ENCODE measurements around the gene ARSD. TPM values are rescaled to one million over a fixed set of nuclear protein-coding genes. Genes with fewer than 3 reads are reported as not detected.

The ARSD gene
- total RNA-seq, 1 donor from 2014 or later, result 8.0 TPM

- Mint-ChIP-seq H3K27me3 (no peaks in the 10 kb centered on the region), H3K4me1 (peaks cover 7% of the 10 kb centered on the region), H3K27ac (no peak overlapping the region), H3K9me3 (no peaks in the 10 kb centered on the region), H3K4me3 (no peak overlapping the region), H3K36me3 (ENCODE audit: low read depth) (no peaks in the 10 kb centered on the region)
- ATAC-seq (ENCODE audit: low read depth) (no peak), DNase-seq (no peak)
- no peak for TF ChIP-seq CTCF (IDR thresholded peaks at IDR 0.05)
- intact Hi-C loops (cut with micrococcal nuclease), result no loop called here
- ChIA-PET CTCF (no interaction called here), POLR2A (no interaction called here)
Measured at GRCh38 chrX:2888309-2888708, 40.8 kb downstream of the ARSD start.

- Mint-ChIP-seq H3K27ac (no peak overlapping the region), H3K27me3 (peaks cover 2% of the 10 kb centered on the region), H3K36me3 (ENCODE audit: low read depth) (no peaks in the 10 kb centered on the region), H3K4me3 (no peak overlapping the region), H3K4me1 (no peaks in the 10 kb centered on the region), H3K9me3 (no peaks in the 10 kb centered on the region)
- intact Hi-C loops (cut with micrococcal nuclease), result no loop called here
- TF ChIP-seq CTCF (IDR thresholded peaks at IDR 0.05), result no peak
- DNase-seq (no peak), ATAC-seq (ENCODE audit: low read depth) (no peak)
- CTCF ChIA-PET, result no interaction called here
- POLR2A ChIA-PET, result no interaction called here
Measured at GRCh38 chrX:2883770-2884169, 45.4 kb downstream of the ARSD start.

GRCh38 chrX:2879670-2880069, 49.5 kb downstream of the ARSD start:
- ChIA-PET POLR2A (no interaction called here), CTCF (no interaction called here)
- intact Hi-C loops (cut with micrococcal nuclease), result no loop called here
- H3K27ac Mint-ChIP-seq, result no peak overlapping the region
- no peak for DNase-seq
- ATAC-seq (ENCODE audit: low read depth), result no peak
- peaks cover 2% of the 10 kb centered on the region for H3K27me3 Mint-ChIP-seq
- no peak for TF ChIP-seq CTCF (IDR thresholded peaks at IDR 0.05)
- H3K4me3 Mint-ChIP-seq, result no peak overlapping the region
- H3K4me1 Mint-ChIP-seq, result no peaks in the 10 kb centered on the region
- H3K36me3 Mint-ChIP-seq (ENCODE audit: low read depth), result no peaks in the 10 kb centered on the region
- no peaks in the 10 kb centered on the region for H3K9me3 Mint-ChIP-seq

GRCh38 chrX:2878563-2878962, 50.6 kb downstream of the ARSD start:
- H3K4me3 Mint-ChIP-seq, result no peak overlapping the region
- ChIA-PET CTCF (no interaction called here), POLR2A (interaction anchor here (0.6 kb wide), 1 partner anchor 9 kb away, joined by 3 read pairs; no protein-coding TSS in a partner anchor)
- peaks cover 2% of the 10 kb centered on the region for H3K27me3 Mint-ChIP-seq
- no peaks in the 10 kb centered on the region for H3K36me3 Mint-ChIP-seq (ENCODE audit: low read depth)
- no peak for DNase-seq
- ATAC-seq (ENCODE audit: low read depth), result no peak
- no peaks in the 10 kb centered on the region for H3K9me3 Mint-ChIP-seq
- no peak overlapping the region for H3K27ac Mint-ChIP-seq
- no peak for TF ChIP-seq CTCF (IDR thresholded peaks at IDR 0.05)
- no peaks in the 10 kb centered on the region for H3K4me1 Mint-ChIP-seq
- intact Hi-C loops (cut with micrococcal nuclease), result no loop called here

- H3K4me3 Mint-ChIP-seq, result no peak overlapping the region
- DNase-seq (no peak), ATAC-seq (ENCODE audit: low read depth) (no peak)
- ChIA-PET POLR2A (no interaction called here), CTCF (no interaction called here)
- no peak overlapping the region for H3K27ac Mint-ChIP-seq
- no peaks in the 10 kb centered on the region for H3K4me1 Mint-ChIP-seq
- intact Hi-C loops (cut with micrococcal nuclease), result no loop called here
- H3K9me3 Mint-ChIP-seq, result no peaks in the 10 kb centered on the region
- TF ChIP-seq CTCF (IDR thresholded peaks at IDR 0.05), result no peak
- H3K27me3 Mint-ChIP-seq, result no peaks in the 10 kb centered on the region
- H3K36me3 Mint-ChIP-seq (ENCODE audit: low read depth), result no peaks in the 10 kb centered on the region
Measured at GRCh38 chrX:2875798-2876399, 53.2 kb downstream of the ARSD start.

Measured in activated B cell treated with CpG ODN at 0.5 μM for 24 hours (primary cell).